Measurements from ENCODE around the gene COL6A3. TPM values are rescaled to one million over a fixed set of nuclear protein-coding genes. Genes with fewer than 3 reads are reported as not detected.

Gene COL6A3
- polyA plus RNA-seq, 1 of the 3 experiments (the other 2 are of a cell fraction), result 18.5 TPM

DNA sequence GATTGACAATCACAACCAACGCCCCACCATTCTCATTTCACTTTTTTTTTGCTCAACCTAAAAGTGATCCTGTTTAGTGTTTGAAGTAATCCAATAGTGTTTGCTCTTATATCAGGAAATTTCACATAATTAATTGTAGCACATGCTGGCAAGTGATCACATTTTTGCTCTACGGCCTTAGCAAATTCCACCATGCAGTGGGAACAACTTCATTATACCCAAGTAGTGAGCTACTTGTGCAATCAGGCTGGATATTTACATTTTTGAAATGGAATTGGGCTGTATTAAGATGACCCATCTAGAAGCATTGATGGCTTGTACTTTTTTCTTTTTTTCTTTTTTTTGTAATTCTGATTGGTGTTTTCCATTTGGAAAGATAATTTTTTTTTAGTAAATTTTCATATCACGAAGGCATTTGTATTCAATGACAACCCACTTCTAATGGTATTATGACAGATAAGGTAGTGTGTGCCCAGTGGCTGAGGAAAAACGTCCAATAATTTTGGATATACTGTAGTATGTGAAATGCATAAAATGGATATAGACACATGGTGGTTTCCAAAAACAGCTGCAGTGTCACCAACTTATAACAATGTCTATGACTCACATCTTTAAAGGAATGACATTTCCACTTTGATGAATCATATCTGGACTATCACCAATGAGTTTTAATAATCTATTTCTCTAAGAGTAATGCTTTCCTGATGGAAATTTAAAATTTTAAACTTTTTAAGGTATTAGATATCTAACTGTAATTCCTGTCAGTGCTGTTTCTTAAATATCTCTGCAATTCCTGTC lies 130.6 kb downstream of the COL6A3 start (continued):
- TF ChIP-seq, protein P1, sequence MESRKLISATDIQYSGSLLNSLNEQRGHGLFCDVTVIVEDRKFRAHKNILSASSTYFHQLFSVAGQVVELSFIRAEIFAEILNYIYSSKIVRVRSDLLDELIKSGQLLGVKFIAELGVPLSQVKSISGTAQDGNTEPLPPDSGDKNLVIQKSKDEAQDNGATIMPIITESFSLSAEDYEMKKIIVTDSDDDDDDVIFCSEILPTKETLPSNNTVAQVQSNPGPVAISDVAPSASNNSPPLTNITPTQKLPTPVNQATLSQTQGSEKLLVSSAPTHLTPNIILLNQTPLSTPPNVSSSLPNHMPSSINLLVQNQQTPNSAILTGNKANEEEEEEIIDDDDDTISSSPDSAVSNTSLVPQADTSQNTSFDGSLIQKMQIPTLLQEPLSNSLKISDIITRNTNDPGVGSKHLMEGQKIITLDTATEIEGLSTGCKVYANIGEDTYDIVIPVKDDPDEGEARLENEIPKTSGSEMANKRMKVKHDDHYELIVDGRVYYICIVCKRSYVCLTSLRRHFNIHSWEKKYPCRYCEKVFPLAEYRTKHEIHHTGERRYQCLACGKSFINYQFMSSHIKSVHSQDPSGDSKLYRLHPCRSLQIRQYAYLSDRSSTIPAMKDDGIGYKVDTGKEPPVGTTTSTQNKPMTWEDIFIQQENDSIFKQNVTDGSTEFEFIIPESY (IDR thresholded peaks at IDR 0.05; ENCODE audit: borderline replicate concordance, low read depth), result no peak
- no peak for TF ChIP-seq GATA2 (CRISPR knock-in tag; IDR thresholded peaks at IDR 0.05)
- peak; percentile 87 for TF ChIP-seq JUND (IDR thresholded peaks at IDR 0.05)
- TF ChIP-seq RCOR1 (IDR thresholded peaks at IDR 0.05; ENCODE audit: low read length), result no peak
- peak; percentile 82 for TF ChIP-seq FOSL2 (IDR thresholded peaks at IDR 0.05; ENCODE audit: borderline replicate concordance, low read depth)
- TF ChIP-seq CHD2 (IDR thresholded peaks at IDR 0.05; ENCODE audit: low read length, partially characterized antibody), result no peak
- no peak for TF ChIP-seq TAF1 (IDR thresholded peaks at IDR 0.05; ENCODE audit: borderline replicate concordance, low read depth, low read length)
- TF ChIP-seq MXI1 (IDR thresholded peaks at IDR 0.05; ENCODE audit: low read depth, low read length), result no peak
- TF ChIP-seq MAX (IDR thresholded peaks at IDR 0.05; ENCODE audit: low read depth), result peak; percentile 22; the same call in 1 of the 2 replicates
- no peak for TF ChIP-seq ELF1 (IDR thresholded peaks at IDR 0.05)

DNA sequence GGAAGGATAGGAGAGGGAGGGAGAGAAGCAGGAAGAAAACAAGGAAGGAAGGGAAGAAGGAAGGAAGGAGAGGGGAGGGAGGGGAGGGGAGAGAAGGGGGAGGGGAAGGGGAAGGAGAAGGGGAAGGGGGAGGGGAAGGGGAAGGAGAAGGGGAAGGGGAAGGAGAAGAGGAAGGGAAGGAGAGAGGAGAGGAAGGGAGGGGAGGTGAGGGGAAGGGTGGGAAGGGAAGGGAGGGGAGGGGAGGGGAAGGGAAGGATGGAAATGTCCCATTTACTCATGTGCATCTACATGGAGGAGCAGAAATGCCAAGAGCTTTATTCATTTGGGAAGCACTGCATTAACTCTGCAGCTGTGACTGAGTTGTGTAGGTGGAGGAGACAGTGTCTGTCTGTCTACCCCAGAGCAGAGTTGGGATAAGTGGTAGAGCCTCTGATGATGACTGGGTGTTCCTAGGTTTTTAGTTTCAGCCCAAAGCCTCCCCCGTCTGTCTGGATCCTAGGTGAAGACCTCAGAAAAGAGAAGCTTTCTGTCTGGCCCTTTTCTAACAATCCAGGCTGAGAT lies 131.3 kb downstream of the COL6A3 start:
- CTCF ChIA-PET, result interaction anchor here (1.4 kb wide), 1 partner anchor 189 kb away, joined by 3 read pairs; no protein-coding TSS in a partner anchor
- Histone ChIP-seq H3K9ac (peak overlapping the region; percentile 67), H3K79me2 (ENCODE audit: insufficient read depth) (no peaks in the 10 kb centered on the region), H3K4me1 (ENCODE audit: control insufficient read depth in 1 of 2, insufficient read depth in 2 of 2, low read depth in 1 of 2, low read length in 1 of 2) (peaks cover 12 to 49% of the 10 kb centered on the region in 2 experiments; a peak in 3 of 4 replicates), H3K9me3 (no peaks in the 10 kb centered on the region), H2AFZ (ENCODE audit: low read depth) (no peak overlapping the region), H4K20me1 (ENCODE audit: insufficient read depth) (no peaks in the 10 kb centered on the region), H3K27me3 (ENCODE audit: insufficient read depth) (no peaks in the 10 kb centered on the region), H3K36me3 (replicated peaks in 1 of 2; ENCODE audit: control insufficient read depth in 1 of 2, insufficient read depth in 2 of 2, low read length in 1 of 2) (no peaks in the 10 kb centered on the region), H3K4me3 (ENCODE audit: low read depth in 2 of 2, low read length in 1 of 2) (no peak overlapping the region), H3K27ac (ENCODE audit: low read depth in 2 of 2, low read length in 1 of 2) (peak overlapping the region; percentile 84 to 100), H3F3A (replicated peaks; ENCODE audit: insufficient read depth) (peaks cover 55% of the 10 kb centered on the region), H3K4me2 (no peak overlapping the region; the same call in 1 of the 2 replicates), H3K9me2 (no peaks in the 10 kb centered on the region)
- POLR2A ChIA-PET, result no interaction called here
- DNase-seq, result no peak
- TF ChIP-seq, protein P1 (IDR thresholded peaks at IDR 0.05; ENCODE audit: borderline replicate concordance, low read depth), result no peak
- TF ChIP-seq YY1 (IDR thresholded peaks at IDR 0.05; ENCODE audit: low read depth) (no peak), FOXM1 (IDR thresholded peaks at IDR 0.05; ENCODE audit: low read depth) (no peak), RXRA (IDR thresholded peaks at IDR 0.05; ENCODE audit: borderline replicate concordance, low read depth) (no peak), MAX (IDR thresholded peaks at IDR 0.05; ENCODE audit: low read depth) (no peak), RFX5 (IDR thresholded peaks at IDR 0.05; ENCODE audit: low read length) (no peak), MXI1 (IDR thresholded peaks at IDR 0.05; ENCODE audit: low read depth, low read length) (no peak), NFIC (IDR thresholded peaks at IDR 0.05; ENCODE audit: borderline replicate concordance) (no peak), SMC3 (IDR thresholded peaks at IDR 0.05; ENCODE audit: low read depth, low read length) (no peak), FOSL2 (IDR thresholded peaks at IDR 0.05; ENCODE audit: borderline replicate concordance, low read depth) (no peak), NRF1 (IDR thresholded peaks at IDR 0.05; ENCODE audit: low read depth, low read length) (no peak)
- TF ChIP-seq, protein P2, sequence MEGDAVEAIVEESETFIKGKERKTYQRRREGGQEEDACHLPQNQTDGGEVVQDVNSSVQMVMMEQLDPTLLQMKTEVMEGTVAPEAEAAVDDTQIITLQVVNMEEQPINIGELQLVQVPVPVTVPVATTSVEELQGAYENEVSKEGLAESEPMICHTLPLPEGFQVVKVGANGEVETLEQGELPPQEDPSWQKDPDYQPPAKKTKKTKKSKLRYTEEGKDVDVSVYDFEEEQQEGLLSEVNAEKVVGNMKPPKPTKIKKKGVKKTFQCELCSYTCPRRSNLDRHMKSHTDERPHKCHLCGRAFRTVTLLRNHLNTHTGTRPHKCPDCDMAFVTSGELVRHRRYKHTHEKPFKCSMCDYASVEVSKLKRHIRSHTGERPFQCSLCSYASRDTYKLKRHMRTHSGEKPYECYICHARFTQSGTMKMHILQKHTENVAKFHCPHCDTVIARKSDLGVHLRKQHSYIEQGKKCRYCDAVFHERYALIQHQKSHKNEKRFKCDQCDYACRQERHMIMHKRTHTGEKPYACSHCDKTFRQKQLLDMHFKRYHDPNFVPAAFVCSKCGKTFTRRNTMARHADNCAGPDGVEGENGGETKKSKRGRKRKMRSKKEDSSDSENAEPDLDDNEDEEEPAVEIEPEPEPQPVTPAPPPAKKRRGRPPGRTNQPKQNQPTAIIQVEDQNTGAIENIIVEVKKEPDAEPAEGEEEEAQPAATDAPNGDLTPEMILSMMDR (IDR thresholded peaks at IDR 0.05), result no peak
- TF ChIP-seq, protein P3, sequence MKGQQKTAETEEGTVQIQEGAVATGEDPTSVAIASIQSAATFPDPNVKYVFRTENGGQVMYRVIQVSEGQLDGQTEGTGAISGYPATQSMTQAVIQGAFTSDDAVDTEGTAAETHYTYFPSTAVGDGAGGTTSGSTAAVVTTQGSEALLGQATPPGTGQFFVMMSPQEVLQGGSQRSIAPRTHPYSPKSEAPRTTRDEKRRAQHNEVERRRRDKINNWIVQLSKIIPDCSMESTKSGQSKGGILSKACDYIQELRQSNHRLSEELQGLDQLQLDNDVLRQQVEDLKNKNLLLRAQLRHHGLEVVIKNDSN (IDR thresholded peaks at IDR 0.05; ENCODE audit: borderline replicate concordance, low read depth), result no peak
- WGBS (ENCODE audit: low lambda C conversion rate), result 30% methylated on average over 1 of the region's 1 CpG

Measured in SK-N-SH (cell line).